GM18907 (cell line): Measurements from ENCODE around the gene AGFG1.
"Not testable (repeated sequence)": the region's sequence is repeated elsewhere in the genome, so short reads cannot be mapped to it uniquely, and the experiment has no call there.

ENCODE experiments used
- ATAC-seq: cut with Tn5 transposase; IDR thresholded peaks from one replicate; pipeline ENCODE4 v1.9.1; 2021; ENCODE audit warnings: mild to moderate bottlenecking, moderate library complexity; ENCODE audit not compliant: unreplicated experiment

The AGFG1 gene

DNA sequence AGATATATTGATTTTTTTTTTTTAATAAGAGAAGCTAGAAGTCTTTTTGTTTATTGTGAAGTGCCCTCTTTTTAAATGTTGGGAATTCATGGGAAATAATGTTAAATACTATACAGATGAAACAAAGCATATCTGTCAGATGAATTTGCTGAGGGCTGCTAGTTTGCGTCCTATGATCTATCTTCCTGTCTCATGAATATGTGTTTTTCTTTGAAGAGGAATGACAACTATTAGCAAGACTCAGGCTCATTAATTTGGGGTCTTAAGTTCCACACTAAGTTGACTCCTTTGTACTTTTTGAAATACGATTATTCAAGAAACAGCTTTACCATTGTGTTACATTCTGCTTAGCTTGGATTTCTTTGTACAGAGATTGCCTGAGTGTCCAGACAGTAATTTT lies 57.9 kb downstream of the AGFG1 start:
- ATAC-seq: no peak

DNA sequence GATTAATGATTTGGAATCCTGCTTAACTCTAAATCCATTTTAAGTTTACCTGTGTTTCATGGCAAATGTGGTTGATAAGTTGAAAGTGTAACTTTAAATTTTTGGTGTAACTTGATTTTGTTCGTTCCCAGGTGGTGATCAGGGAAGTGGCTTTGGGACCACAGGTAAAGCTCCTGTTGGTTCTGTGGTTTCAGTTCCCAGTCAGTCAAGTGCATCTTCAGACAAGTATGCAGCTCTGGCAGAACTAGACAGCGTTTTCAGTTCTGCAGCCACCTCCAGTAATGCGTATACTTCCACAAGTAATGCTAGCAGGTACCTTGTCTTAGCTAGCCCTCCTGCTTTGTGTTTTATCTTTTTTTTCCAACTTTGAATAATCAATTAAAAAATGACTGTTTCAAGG lies 62.8 kb downstream of the AGFG1 start:
- peak; percentile 84 for ATAC-seq

DNA sequence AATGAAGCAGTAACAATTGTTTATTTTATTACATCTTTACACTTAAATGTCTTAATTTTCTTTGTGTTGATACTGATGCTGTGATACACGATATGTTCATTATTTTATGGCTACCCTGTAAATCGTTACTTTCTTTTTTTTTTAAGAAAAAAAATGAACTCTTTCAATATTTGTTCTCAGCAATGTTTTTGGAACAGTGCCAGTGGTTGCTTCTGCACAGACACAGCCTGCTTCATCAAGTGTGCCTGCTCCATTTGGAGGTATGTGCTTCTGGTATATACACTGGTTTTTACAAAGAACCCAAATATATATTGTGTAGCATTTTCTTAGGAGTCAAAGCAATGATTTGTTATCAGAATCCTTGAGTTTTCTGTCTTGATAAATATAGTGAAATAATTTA lies 64.5 kb downstream of the AGFG1 start:
- no peak for ATAC-seq

DNA sequence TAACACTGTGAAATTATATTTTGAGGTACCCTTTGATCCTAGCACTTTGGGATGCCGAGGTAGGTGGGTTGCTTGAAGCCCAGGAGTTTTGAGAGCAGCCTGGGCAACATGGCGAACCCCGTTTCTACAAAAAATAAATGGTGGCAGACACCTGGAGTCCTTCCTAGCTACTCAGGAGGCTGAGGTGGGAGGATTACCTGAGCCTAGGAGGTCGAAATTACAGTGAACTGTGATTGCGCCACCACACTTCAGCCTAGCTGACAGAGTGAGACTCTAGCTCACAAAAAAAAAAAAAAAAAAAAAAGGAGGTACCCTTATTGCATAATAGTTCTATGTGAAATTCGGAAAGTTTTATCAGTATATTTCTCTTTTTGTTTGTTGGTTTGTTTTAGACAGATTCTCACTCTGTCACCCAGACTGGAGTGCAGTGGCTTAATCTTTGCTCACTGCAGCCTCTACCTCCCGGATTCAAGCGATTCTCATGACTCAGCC lies 67.6 kb downstream of the AGFG1 start:
- no peak for ATAC-seq

DNA sequence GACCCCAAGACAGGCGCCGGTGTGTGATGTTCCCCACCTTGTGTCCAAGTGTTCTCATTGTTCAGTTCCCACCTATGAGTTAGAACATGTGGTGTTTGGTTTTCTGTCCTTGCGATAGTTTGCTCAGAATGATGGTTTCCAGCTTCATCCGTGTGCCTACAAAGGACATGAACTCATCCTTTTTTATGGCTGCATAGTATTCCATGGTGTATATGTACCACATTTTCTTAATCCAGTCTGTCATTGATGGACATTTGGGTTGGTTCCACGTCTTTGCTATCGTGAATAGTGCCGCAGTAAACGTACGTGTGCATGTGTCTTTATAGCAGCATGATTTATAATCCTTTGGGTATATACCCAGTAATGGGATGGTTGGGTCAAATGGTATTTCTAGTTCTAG lies 68.4 kb downstream of the AGFG1 start:
- not testable (repeated sequence) for ATAC-seq

DNA sequence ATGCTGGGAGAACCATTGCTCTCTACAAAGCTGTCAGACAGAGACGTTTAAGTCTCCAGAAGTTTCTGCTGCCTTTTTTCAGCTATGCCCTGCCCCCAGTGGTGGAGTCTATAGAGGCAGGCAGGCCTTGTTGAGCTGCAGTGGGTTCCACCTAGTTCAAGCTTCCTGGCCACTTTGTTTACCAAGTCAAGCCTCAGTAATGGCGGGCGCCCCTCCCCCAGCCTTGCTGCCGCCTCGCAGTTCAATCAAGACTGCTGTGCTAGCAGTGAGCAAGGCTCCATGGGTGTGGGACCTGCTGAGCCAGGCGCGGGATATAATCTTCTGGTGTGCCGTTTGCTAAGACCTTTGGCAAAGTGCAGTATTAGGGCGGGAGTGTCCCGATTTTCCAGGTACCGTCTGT lies 74.0 kb downstream of the AGFG1 start:
- no peak for ATAC-seq

DNA sequence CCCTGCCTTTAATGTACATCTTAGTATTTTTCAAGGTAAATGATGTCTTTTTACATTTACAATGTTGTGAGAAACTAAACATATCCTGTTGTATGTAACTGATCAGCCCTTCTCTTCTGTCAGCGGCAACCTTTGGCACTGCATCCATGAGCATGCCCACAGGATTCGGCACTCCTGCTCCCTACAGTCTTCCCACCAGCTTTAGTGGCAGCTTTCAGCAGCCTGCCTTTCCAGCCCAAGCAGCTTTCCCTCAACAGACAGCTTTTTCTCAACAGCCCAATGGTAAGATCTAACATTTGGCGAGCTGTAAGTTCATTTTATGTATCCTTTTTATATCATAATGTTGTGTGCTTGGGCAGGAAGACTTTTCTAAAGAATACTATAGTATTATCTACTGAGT lies 79.9 kb downstream of the AGFG1 start:
- ATAC-seq: no peak

DNA sequence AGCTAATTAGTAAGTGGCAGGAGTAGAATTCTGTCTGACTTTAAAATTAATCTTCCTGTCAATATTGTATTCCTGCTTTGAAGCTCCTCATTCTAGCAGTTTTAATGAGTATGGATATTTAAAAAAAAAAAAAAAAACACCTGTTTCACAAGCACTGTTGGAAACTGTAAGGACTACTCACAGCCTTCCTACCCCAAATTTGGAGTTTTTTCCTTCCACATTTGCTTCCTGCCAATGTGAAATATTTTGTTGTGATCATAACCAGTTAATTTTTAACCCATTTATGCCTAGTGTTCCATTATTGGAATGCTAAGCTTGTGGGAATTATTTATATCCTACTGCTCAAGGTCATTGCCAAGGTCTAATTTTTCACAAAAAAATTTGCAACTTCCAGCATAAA lies 90.6 kb downstream of the AGFG1 start:
- ATAC-seq: no peak

DNA sequence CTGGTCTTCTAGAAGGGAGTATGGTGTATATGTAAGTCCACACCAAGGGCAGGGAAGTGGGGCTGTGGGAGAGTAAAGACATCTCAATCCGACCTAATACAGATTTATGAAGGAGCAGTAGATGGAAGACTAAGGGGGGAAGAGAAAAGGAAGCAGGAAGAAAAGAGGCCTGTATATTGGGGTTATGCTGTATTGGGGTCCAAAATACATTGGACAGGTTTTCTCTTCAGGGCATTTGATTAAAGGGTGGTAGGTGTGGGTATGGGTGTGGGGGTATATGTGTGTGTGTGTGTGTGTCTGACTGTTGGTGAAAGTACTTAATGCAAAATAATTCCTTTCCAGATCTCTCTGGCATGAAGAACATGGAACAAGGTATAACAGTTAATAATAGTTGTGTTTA lies 93.1 kb downstream of the AGFG1 start:
- ATAC-seq: no peak

DNA sequence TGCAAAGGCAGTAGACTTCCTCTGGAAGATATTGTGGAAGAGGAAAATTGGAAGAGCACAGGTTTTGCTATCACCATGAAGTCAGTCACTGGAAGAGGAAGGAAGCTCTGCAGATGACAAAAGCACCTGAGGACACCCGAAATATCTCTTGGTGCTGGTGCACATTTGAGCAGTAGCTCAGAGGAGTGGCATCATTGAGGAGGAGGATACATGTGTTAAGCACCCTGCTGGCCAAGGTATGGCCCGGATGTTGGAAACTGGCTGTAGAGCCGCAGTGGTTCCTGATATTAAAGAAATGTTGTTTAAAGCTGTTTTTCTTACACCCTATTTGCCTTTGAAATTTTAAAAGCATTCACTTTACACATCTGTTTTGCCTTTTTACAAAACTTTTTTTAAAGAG lies 94.1 kb downstream of the AGFG1 start:
- ATAC-seq: no peak

DNA sequence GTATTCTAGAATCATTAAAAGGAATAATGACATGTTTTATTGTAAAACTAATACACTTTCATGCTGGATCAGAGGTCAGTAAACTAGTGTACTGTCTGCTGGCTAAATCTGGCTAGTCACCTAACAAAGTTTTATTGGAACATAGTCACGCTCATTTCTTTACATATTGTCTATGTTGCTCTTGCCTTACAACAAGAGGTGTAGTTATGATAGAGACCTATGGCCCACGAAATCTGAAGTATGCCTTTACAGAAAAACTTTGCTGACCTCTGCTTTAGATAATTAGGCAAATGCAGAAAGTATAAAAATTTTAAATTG lies 96.9 kb downstream of the AGFG1 start:
- ATAC-seq: no peak

DNA sequence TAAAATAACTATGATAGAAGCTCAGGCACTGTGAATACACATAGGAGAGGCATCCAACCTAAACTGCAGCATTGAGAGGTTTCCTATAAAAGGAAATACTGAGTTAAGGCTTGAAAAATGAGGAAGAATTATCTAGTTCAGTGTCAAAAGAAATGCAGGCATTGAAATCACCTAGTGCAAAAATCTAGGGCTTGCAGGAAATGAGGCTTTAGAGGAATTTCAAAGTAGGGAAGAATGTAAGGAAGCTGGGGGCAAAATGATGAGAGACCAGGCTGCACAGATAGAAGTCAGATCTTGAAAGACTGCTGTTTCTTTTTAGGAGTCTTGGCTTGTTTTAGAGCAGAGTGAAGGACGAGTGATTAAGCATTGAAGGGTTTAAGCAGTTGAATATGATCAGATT lies 98.7 kb downstream of the AGFG1 start:
- no peak for ATAC-seq

DNA sequence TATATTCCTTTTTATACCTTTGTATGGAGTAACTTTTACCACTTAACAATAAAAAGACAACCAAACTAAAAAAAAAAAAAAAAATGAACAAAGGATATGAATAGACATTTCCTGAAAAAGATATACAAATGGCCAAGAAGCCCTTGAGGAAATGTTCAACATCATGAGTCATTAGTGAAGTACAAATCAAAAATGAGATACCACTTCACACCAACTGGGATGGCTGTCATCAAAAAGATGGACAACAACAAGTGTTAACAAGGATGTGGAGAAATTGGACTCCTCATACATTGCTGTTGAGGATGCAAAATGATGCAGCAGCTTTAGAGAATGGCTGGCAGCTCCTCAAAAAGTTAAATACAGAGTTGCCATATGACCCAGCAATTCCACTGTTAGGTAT lies 104.2 kb downstream of the AGFG1 start:
- ATAC-seq: no peak

DNA sequence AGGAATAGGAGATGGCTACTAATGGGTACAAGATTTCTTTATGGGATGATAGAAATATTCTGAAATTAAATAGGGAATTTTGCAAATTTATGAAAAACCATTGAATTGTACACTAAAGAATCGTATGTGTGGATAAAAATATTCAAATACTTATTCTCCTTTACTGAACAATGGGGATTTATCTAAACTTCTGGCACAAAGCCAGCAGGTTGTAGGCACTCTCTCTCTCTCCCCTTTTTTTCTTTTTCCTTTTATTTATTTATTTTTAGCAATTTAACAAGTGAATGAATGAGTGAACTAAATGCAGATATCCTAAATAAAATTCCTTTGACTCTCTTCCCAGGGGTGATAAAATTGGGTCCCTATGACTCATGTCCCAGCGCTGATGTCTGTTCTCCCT lies 104.9 kb downstream of the AGFG1 start:
- no peak for ATAC-seq

DNA sequence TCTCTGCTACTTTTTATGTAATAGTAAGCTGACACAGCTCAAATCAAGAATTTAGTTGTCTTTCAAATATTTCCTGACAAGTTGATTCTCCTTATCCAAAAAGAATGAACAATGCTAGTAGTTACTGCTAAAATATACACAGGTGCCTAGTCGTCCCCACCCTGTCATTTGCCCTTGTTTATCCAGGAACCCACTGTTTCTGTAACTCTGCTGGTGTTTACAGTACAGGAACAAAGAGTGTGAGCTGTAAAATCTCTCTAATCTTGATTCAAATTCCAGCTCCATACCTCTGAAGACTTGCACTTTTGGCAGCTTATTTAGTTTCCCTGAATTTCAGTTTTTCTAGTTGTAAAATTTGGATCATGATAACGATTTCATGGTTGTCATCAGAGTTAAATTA lies 105.6 kb downstream of the AGFG1 start:
- no peak for ATAC-seq

DNA sequence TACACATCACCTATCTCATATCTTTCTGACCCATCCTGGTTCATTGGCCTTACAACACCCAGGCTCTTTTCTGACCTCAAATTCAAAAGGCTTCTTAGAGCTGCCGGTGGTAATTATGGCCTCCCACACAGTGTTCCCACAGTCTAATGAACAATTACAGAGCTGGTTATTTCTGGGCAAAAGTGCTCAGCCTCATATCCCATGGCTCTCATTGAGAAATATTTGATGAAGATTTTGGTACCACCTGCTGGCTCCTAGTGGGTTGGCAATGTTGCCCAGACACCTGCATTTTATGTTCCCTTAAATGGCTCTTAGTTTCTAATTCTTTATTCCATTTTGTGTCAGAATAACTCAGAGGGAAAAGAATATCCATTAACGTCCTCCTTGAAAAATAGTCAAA lies 106.7 kb downstream of the AGFG1 start:
- no peak for ATAC-seq

DNA sequence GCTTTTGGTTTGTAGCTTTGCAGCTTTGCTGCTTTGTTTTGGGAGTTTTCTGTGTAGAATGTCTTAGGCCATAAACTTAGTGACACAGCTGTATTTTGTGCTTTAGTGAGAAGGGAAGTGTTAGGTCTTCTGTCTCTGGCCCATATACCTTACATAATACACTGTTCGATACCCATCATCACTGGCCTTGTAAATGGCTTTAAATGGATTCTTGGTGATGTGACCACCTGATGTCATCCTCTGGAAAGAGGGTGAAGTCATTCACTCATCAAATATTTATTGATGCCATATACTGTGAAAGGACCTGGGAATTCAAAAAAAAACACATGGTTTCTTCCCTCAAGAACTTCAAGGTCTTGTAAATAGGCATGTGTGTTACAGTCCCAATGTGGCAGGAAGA lies 107.8 kb downstream of the AGFG1 start:
- no peak for ATAC-seq

DNA sequence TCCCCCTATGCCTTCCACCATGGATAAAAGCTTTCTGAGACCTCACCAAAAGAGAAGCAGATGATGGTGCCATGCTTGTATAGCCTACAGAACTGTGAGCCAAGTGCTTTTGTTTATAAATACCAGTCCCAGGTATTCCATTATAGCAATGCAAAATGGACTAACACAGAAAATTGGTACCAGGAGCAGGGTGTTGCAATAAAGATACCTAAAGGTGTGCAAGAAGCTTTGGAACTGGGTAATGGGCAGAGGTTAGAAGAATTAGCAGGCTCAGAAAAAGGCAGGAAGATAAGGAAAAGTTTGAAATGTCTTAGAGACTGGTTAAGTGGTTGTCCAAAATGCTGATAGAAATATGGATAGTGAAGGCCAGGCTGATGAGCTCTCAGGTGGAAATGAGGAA lies 110.4 kb downstream of the AGFG1 start:
- no peak for ATAC-seq

DNA sequence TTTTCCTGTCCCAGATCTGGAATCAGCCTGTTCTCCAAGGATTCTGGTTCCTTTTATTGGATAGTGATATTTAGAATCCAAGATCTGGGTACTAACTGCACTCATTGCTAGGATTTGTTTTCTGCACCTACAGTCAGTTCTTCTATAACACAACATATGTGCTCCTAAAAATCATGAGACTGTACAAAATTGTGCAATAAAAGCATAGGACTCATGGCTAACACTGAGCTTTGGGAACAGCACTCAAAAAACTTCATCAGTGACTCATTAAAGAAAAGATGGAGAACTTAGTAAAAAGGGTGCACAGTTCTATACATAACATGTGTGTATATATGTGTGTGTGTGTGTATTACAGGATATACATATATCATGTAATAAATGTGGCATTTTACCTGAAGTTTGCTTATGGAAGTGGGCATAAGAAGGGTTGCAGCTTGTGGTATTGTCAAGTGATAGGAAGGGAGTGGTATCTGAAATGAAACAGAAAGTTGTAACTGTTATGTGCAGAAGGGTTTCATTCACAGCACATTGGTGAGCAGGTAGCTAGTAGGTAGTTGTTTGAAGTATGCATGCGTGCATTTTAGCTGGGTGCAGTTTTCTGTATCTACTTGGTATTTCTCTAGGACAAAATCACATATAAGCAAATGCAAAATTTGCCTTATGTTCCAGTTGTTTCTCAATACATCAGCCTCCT lies 120.9 kb downstream of the AGFG1 start:
- ATAC-seq: peak; percentile 88

DNA sequence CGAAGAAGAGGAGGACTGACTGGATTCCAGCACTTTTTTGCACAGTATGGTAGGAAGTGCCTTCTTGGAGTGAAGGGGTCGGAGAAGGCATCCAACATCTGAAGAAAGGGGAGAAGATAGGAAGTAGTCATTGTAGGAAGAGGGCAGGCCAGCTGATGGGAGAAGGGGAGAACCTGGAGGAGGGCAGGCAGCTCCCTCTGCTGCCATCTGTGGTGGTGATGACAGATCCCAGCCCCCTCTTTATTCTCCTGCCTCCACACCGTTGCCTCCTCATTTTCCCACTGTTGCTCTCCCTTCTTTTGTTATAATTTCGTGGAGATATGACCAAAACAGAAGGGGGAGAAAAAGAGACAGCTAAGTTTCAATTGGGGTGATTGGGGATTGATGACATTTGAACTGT lies 123.8 kb downstream of the AGFG1 start:
- ATAC-seq: no peak

DNA sequence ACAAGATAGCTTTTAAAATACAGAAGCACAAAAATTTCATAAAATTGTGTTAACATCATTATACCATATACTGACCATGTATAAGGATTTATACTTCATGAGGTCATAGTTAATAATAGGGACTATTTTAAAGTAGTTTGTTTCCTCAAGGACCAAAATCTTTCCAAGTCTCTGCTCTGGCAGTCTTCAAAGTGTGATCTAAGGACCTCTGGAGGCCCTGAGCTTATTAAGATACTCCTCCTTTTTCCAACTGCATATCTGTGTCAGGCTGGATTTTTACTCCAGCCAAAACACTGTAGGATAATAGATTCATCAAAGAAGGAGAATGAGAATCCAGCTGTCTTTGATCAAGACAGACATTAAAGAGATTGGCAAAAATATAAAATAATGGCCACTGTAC lies 125.1 kb downstream of the AGFG1 start:
- ATAC-seq: no peak

DNA sequence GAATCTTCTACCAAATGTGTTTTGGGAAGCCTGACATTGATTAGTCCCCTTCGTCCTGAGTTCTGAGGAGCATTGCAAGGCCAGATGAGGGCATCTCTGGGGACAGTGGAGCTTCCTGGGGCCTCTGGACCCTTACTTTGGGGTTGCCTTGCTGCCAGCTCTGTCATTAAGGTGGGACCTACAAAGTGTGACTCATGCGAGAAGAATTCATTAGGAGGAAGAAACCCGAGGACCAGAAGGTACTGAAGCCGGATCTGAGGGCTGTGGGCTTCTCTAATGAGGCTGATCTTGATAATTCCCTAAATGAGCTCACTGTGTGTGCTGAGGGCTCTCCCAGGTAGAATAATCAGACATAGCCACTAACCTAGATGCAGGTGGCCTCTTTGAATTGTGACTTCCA lies 126.0 kb downstream of the AGFG1 start:
- no peak for ATAC-seq

DNA sequence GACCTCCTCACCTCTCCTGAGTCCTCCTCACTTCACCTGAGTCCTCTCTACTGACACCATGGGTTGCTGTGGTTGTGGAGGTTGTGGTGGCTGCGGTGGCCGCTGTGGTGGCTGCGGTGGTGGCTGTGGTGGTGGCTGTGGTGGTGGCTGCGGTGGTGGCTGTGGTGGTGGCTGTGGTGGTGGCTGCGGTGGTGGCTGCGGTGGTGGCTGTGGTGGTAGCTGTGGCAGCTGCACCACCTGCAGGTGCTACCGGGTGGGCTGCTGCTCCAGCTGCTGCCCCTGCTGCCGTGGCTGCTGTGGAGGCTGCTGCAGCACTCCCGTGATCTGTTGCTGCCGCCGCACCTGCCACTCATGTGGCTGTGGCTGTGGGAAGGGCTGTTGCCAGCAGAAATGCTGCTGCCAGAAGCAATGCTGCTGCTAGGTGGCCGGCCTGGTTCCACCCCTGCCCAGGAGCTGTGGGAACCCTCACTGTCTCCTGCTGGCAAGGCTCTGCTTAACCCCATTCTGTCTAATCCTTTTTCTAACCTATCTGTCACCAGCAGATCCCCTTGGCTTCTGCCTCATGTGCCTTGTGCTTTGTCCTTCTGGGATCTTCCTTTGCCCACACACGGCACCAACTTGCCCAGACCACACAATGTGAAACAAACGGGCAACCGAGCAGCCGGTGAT lies 127.0 kb downstream of the AGFG1 start, which contains the start of gene SCYGR2:
Gene SCYGR2 (plus strand): TSS at position 59 of the 669 bp plus-strand sequence. CDS start 0 bp downstream, at position 59.
- not testable (repeated sequence) for ATAC-seq
